GM21390 (cell line): ENCODE data around the gene MAB21L4.

ENCODE experiments used
- ATAC-seq: cut with Tn5 transposase; IDR thresholded peaks from one replicate; pipeline ENCODE4 v1.9.1; 2021; ENCODE audit not compliant: unreplicated experiment

Gene MAB21L4

GRCh38 chr2:240925568-240926515 is 29.9 kb upstream of the MAB21L4 start:
- no peak for ATAC-seq

- no peak for ATAC-seq
Observed at GRCh38 chr2:240925191-240925567, 29.2 kb upstream of the MAB21L4 start.

- ATAC-seq: no peak
Observed at GRCh38 chr2:240922982-240923537, 27.1 kb upstream of the MAB21L4 start.

- no peak for ATAC-seq
Observed at GRCh38 chr2:240922245-240922981, 26.5 kb upstream of the MAB21L4 start.

- no peak for ATAC-seq
Observed at GRCh38 chr2:240921995-240922244, 26.0 kb upstream of the MAB21L4 start.

GRCh38 chr2:240921311-240921994 is 25.5 kb upstream of the MAB21L4 start:
- ATAC-seq: no peak

GRCh38 chr2:240920783-240921231 is 24.9 kb upstream of the MAB21L4 start:
- no peak for ATAC-seq

- no peak for ATAC-seq
Observed at GRCh38 chr2:240919786-240920782, 24.1 kb upstream of the MAB21L4 start.

- ATAC-seq: no peak
Observed at GRCh38 chr2:240919161-240919781, 23.3 kb upstream of the MAB21L4 start.

- no peak for ATAC-seq
Observed at GRCh38 chr2:240918258-240919091, 22.5 kb upstream of the MAB21L4 start.

- ATAC-seq: no peak
Observed at GRCh38 chr2:240917684-240918257, 21.8 kb upstream of the MAB21L4 start.

GRCh38 chr2:240917009-240917683 is 21.2 kb upstream of the MAB21L4 start:
- ATAC-seq: no peak

- ATAC-seq: no peak
Observed at GRCh38 chr2:240916571-240917008, 20.6 kb upstream of the MAB21L4 start.

- no peak for ATAC-seq
Observed at GRCh38 chr2:240915526-240916341, 19.8 kb upstream of the MAB21L4 start.

- no peak for ATAC-seq
Observed at GRCh38 chr2:240914645-240915525, 18.9 kb upstream of the MAB21L4 start.
